HEK293 (cell line): Measurements from ENCODE around the gene NAALADL2.

Source experiments
- CTCF ChIA-PET: fragments of 350-600 bp; formaldehyde crosslinking; extraction: SDS; loops from one replicate; lab custom pipeline; 2021; ENCODE audit warnings: antibody characterized with exemption; lab: Yijun Ruan, JAX
- POLR2A ChIA-PET: fragments of 300-600 bp; formaldehyde crosslinking; extraction: SDS; loops from one replicate; lab custom pipeline; 2020; ENCODE audit warnings: antibody characterized with exemption, inconsistent platforms; lab: Yijun Ruan, JAX
- H3K27ac ChIP-seq: fragments of 200-500 bp; sonication (Bioruptor generic); 2 replicates; pipeline ENCODE4 v1.5.1; 2014; ENCODE audit warnings: low read depth, low read length, control low read depth, inconsistent platforms; ENCODE audit errors: extremely low read depth
- H3K36me3 ChIP-seq, 2 experiments: fragments of 200-500 bp in 1 of 2; sonication (Bioruptor generic) in 1 of 2; 1 replicate in 1 of 2; 2 replicates in 1 of 2; pipeline ENCODE4 v1.5.1; 2014 to 2017; ENCODE audit warnings: inconsistent platforms in 2 of 2, low read length in 2 of 2; ENCODE audit not compliant: control insufficient read depth in 2 of 2, insufficient read depth in 1 of 2
- H3K4me1 ChIP-seq: fragments of 200-500 bp; sonication (Bioruptor generic); 2 replicates; pipeline ENCODE4 v1.5.1; 2014; ENCODE audit warnings: mild to moderate bottlenecking, low read length, inconsistent platforms; ENCODE audit not compliant: control insufficient read depth, insufficient read depth
- H3K4me3 ChIP-seq: 2 replicates; pipeline ENCODE4 v1.5.1; 2011; ENCODE audit warnings: low read depth, mild to moderate bottlenecking, control low read depth, low read length, moderate library complexity
- H3K9me3 ChIP-seq: fragments of 200-500 bp; sonication (Bioruptor generic); 2 replicates; pipeline ENCODE4 v1.5.1; 2014; ENCODE audit warnings: low read depth, low read length, inconsistent platforms; ENCODE audit not compliant: control insufficient read depth, insufficient read depth
- BCL11A ChIP-seq: fragments of 450-650 bp; formaldehyde crosslinking; IDR thresholded peaks from 2 replicates; pipeline ENCODE4 v1.5.1; 2016; ENCODE audit warnings: low read depth, missing biosample characterization, missing genetic modification characterization
- ZBTB10 ChIP-seq: fragments of 450-650 bp; formaldehyde crosslinking; IDR thresholded peaks from 2 replicates; pipeline ENCODE4 v1.5.1; 2016; ENCODE audit warnings: missing biosample characterization, missing genetic modification characterization
- ZBTB21 ChIP-seq: fragments of 450-650 bp; formaldehyde crosslinking; IDR thresholded peaks from 2 replicates; pipeline ENCODE4 v1.5.1; 2017; ENCODE audit warnings: missing biosample characterization, missing genetic modification characterization
- ZBTB48 ChIP-seq: fragments of 450-650 bp; formaldehyde crosslinking; IDR thresholded peaks from 2 replicates; pipeline ENCODE4 v1.5.1; 2016; ENCODE audit warnings: missing biosample characterization, missing genetic modification characterization
- ZFP3 ChIP-seq: fragments of 450-650 bp; formaldehyde crosslinking; IDR thresholded peaks from 2 replicates; pipeline ENCODE4 v1.5.1; 2016; ENCODE audit warnings: low read depth, missing biosample characterization, missing genetic modification characterization
- ZNF132 ChIP-seq: fragments of 450-650 bp; formaldehyde crosslinking; IDR thresholded peaks from 2 replicates; pipeline ENCODE4 v1.5.1; 2017; ENCODE audit warnings: missing biosample characterization, missing genetic modification characterization, borderline replicate concordance
- ZNF133 ChIP-seq: fragments of 450-650 bp; formaldehyde crosslinking; IDR thresholded peaks from 2 replicates; pipeline ENCODE4 v1.5.1; 2016; ENCODE audit warnings: missing biosample characterization, missing genetic modification characterization
- ZNF157 ChIP-seq: fragments of 450-650 bp; formaldehyde crosslinking; IDR thresholded peaks from 2 replicates; pipeline ENCODE4 v1.5.1; 2016; ENCODE audit warnings: missing biosample characterization, missing genetic modification characterization
- ZNF248 ChIP-seq: fragments of 450-650 bp; formaldehyde crosslinking; IDR thresholded peaks from 2 replicates; pipeline ENCODE4 v1.5.1; 2017; ENCODE audit warnings: missing biosample characterization, missing genetic modification characterization
- ZNF366 ChIP-seq: fragments of 450-650 bp; formaldehyde crosslinking; conservative IDR thresholded peaks from 2 replicates; pipeline ENCODE4 v1.5.1; 2016; ENCODE audit warnings: missing biosample characterization, missing genetic modification characterization
- ZNF513 ChIP-seq: fragments of 450-650 bp; IDR thresholded peaks from 2 replicates; pipeline ENCODE4 v1.5.1; 2018; ENCODE audit warnings: missing biosample characterization, missing genetic modification characterization
- ZNF514 ChIP-seq: fragments of 450-650 bp; formaldehyde crosslinking; IDR thresholded peaks from 2 replicates; pipeline ENCODE4 v1.5.1; 2016; ENCODE audit warnings: missing biosample characterization, missing genetic modification characterization
- ZNF580 ChIP-seq: fragments of 450-650 bp; formaldehyde crosslinking; IDR thresholded peaks from 2 replicates; pipeline ENCODE4 v1.5.1; 2016; ENCODE audit warnings: missing biosample characterization, missing genetic modification characterization
- ZNF785 ChIP-seq: fragments of 450-650 bp; formaldehyde crosslinking; IDR thresholded peaks from 2 replicates; pipeline ENCODE4 v1.5.1; 2016; ENCODE audit warnings: missing biosample characterization, missing genetic modification characterization
- ZXDB ChIP-seq: fragments of 450-650 bp; formaldehyde crosslinking; IDR thresholded peaks from 2 replicates; pipeline ENCODE4 v1.5.1; 2016; ENCODE audit warnings: missing biosample characterization, missing genetic modification characterization
- TF ChIP-seq, protein P1 (sequence below): fragments of 450-650 bp; formaldehyde crosslinking; IDR thresholded peaks from 2 replicates; pipeline ENCODE4 v1.5.1; 2017; ENCODE audit warnings: missing biosample characterization, mild to moderate bottlenecking, missing genetic modification characterization, moderate library complexity
- TF ChIP-seq, protein P2 (sequence below): fragments of 450-650 bp; formaldehyde crosslinking; IDR thresholded peaks from 2 replicates; pipeline ENCODE4 v1.5.1; 2016; ENCODE audit warnings: missing biosample characterization, missing genetic modification characterization, low read depth

The NAALADL2 gene

DNA sequence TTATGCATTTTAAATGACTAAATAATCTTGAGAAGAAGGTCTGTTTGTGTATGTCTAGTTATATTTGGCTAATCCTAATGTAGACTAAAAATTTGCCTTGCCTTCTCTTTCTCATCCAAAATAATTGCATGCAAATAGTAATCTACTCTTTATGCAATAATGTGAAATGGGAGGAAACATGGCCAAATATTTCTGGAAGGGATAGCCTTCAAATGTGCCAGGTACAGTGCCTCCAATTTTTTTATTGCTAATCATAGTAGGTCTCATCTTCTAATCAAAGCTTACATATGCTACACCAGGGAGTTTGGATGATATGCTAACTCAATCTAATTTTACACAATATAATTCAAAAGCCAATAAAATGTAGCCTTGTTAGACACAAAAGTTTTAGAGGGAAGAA lies 911.3 kb downstream of the NAALADL2 start:
- H3K9me3 ChIP-seq, result no peaks in the 10 kb centered on the region
- no peak for TF ChIP-seq ZBTB48 (tag by site-specific recombination)
- no peak for TF ChIP-seq ZNF366 (tag by site-specific recombination)

GRCh38 chr3:175777495-175777894 lies 918.4 kb downstream of the NAALADL2 start:
- Histone ChIP-seq H3K9me3 (no peaks in the 10 kb centered on the region), H3K36me3 (no peaks in the 10 kb centered on the region), H3K4me3 (no peak overlapping the region)
- POLR2A ChIA-PET, result no interaction called here
- TF ChIP-seq BCL11A (tag by site-specific recombination), result no peak
- TF ChIP-seq, all 188 proteins: peak for 0
- CTCF ChIA-PET, result no interaction called here
- no peak overlapping the region for H3K27ac ChIP-seq
- no peaks in the 10 kb centered on the region for H3K4me1 ChIP-seq

More for the DNA sequence above, 911.3 kb downstream of the NAALADL2 start:
- Histone ChIP-seq H3K4me1 (no peaks in the 10 kb centered on the region), H3K27ac (no peak overlapping the region), H3K36me3 (no peaks in the 10 kb centered on the region), H3K4me3 (no peak overlapping the region)
- ChIA-PET POLR2A (no interaction called here), CTCF (interaction anchor here (0.6 kb wide), 1 partner anchor 1011 kb away, joined by 6 read pairs; no protein-coding TSS in a partner anchor)

- ChIA-PET CTCF (no interaction called here), POLR2A (no interaction called here)
- no peak overlapping the region for H3K4me3 ChIP-seq
- no peaks in the 10 kb centered on the region for H3K4me1 ChIP-seq
- no peaks in the 10 kb centered on the region for H3K36me3 ChIP-seq
- H3K27ac ChIP-seq, result no peak overlapping the region
- H3K9me3 ChIP-seq, result no peaks in the 10 kb centered on the region
- no peak for TF ChIP-seq ZBTB21 (tag by site-specific recombination)
- TF ChIP-seq ZXDB (tag by site-specific recombination), result no peak
- TF ChIP-seq, protein P1, sequence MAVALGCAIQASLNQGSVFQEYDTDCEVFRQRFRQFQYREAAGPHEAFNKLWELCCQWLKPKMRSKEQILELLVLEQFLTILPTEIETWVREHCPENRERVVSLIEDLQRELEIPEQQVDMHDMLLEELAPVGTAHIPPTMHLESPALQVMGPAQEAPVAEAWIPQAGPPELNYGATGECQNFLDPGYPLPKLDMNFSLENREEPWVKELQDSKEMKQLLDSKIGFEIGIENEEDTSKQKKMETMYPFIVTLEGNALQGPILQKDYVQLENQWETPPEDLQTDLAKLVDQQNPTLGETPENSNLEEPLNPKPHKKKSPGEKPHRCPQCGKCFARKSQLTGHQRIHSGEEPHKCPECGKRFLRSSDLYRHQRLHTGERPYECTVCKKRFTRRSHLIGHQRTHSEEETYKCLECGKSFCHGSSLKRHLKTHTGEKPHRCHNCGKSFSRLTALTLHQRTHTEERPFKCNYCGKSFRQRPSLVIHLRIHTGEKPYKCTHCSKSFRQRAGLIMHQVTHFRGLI (tag by site-specific recombination), result no peak
- TF ChIP-seq ZNF132, result no peak
- TF ChIP-seq, protein P2, sequence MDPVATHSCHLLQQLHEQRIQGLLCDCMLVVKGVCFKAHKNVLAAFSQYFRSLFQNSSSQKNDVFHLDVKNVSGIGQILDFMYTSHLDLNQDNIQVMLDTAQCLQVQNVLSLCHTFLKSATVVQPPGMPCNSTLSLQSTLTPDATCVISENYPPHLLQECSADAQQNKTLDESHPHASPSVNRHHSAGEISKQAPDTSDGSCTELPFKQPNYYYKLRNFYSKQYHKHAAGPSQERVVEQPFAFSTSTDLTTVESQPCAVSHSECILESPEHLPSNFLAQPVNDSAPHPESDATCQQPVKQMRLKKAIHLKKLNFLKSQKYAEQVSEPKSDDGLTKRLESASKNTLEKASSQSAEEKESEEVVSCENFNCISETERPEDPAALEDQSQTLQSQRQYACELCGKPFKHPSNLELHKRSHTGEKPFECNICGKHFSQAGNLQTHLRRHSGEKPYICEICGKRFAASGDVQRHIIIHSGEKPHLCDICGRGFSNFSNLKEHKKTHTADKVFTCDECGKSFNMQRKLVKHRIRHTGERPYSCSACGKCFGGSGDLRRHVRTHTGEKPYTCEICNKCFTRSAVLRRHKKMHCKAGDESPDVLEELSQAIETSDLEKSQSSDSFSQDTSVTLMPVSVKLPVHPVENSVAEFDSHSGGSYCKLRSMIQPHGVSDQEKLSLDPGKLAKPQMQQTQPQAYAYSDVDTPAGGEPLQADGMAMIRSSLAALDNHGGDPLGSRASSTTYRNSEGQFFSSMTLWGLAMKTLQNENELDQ (tag by site-specific recombination), result no peak
- no peak for TF ChIP-seq ZNF513
- TF ChIP-seq ZNF248 (tag by site-specific recombination), result no peak
- TF ChIP-seq ZNF785, result no peak
- no peak for TF ChIP-seq ZFP3 (tag by site-specific recombination)
- TF ChIP-seq ZBTB10 (tag by site-specific recombination), result no peak
- no peak for TF ChIP-seq ZNF580
- no peak for TF ChIP-seq ZNF133 (tag by site-specific recombination)
- no peak for TF ChIP-seq ZNF157 (tag by site-specific recombination)
- TF ChIP-seq ZNF514 (tag by site-specific recombination), result no peak
- TF ChIP-seq, all 188 proteins: peak for 0
Observed at GRCh38 chr3:175777965-175778364, 918.8 kb downstream of the NAALADL2 start.
